KMS-11 (cell line): ENCODE measurements around the gene ZNF175.

ENCODE experiments used
- H2AFZ ChIP-seq: fragments of 200-600 bp; sonication (generic); 2 replicates; pipeline ENCODE4 v1.6.1; 2016; ENCODE audit warnings: antibody characterized with exemption, mixed run types, low read depth
- H3K27ac ChIP-seq: fragments of 200-600 bp; sonication (generic); 2 replicates; pipeline ENCODE4 v1.6.1; 2016; ENCODE audit warnings: mild to moderate bottlenecking, mixed run types
- H3K27me3 ChIP-seq: fragments of 200-600 bp; sonication (generic); 2 replicates; pipeline ENCODE4 v1.6.1; 2017; ENCODE audit warnings: mild to moderate bottlenecking, low read depth, mixed run types, moderate library complexity; ENCODE audit not compliant: insufficient read depth
- H3K36me3 ChIP-seq: fragments of 200-600 bp; sonication (generic); 2 replicates; pipeline ENCODE4 v1.6.1; 2017; ENCODE audit warnings: mild to moderate bottlenecking, mixed run types; ENCODE audit not compliant: insufficient read depth
- H3K4me1 ChIP-seq: fragments of 200-600 bp; sonication (generic); 2 replicates; pipeline ENCODE4 v1.6.1; 2016; ENCODE audit warnings: mild to moderate bottlenecking, low read depth, mixed run types; ENCODE audit not compliant: poor library complexity, severe bottlenecking
- H3K4me2 ChIP-seq: fragments of 200-600 bp; sonication (generic); 2 replicates; pipeline ENCODE4 v1.7.0; 2016; ENCODE audit warnings: mild to moderate bottlenecking, mixed run types
- H3K4me3 ChIP-seq: fragments of 200-600 bp; sonication (generic); IDR thresholded peaks from 2 replicates; pipeline ENCODE4 v1.6.1; 2017; ENCODE audit warnings: low read depth, low read length, mixed read lengths; ENCODE audit not compliant: insufficient read depth
- H3K79me2 ChIP-seq: fragments of 200-600 bp; sonication (generic); 2 replicates; pipeline ENCODE4 v1.6.1; 2016; ENCODE audit warnings: low read depth, mixed run types; ENCODE audit not compliant: insufficient read depth
- H3K9ac ChIP-seq: fragments of 200-600 bp; sonication (generic); 2 replicates; pipeline ENCODE4 v1.6.1; 2016; ENCODE audit warnings: mild to moderate bottlenecking, mixed run types
- H4K20me1 ChIP-seq: fragments of 200-600 bp; sonication (generic); 2 replicates; pipeline ENCODE4 v1.6.1; 2016; ENCODE audit warnings: mild to moderate bottlenecking, mixed run types; ENCODE audit not compliant: insufficient read depth
- TF ChIP-seq, protein P1 (sequence below): fragments of 200-600 bp; sonication (generic); conservative IDR thresholded peaks from 2 replicates; pipeline ENCODE4 v1.6.1; 2017; ENCODE audit warnings: low read depth, mild to moderate bottlenecking, antibody characterized with exemption, low read length, moderate library complexity, mixed read lengths

Gene ZNF175

DNA sequence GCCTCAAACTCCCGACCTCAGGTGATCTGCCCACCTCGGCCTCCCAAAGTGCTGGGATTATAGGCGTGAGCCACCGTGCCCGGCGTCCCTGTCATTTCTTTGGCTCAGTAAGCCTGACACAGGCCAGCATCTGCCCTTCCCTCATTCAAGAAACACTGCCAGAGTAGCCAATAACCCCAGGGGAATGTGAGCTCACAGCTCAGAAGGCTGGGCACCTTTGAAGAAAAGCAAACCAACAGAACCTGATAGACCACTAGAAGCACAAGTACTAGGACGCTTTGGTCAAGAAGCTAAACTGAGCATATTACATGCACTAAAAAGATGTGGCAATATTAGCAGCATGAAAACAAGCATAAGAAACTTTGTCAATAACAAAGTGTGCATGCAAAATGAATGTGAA, 44.9 kb downstream of the ZNF175 start:
- no peaks in the 10 kb centered on the region for H3K4me1 ChIP-seq
- H3K27ac ChIP-seq, result no peak overlapping the region
- TF ChIP-seq, protein P1, sequence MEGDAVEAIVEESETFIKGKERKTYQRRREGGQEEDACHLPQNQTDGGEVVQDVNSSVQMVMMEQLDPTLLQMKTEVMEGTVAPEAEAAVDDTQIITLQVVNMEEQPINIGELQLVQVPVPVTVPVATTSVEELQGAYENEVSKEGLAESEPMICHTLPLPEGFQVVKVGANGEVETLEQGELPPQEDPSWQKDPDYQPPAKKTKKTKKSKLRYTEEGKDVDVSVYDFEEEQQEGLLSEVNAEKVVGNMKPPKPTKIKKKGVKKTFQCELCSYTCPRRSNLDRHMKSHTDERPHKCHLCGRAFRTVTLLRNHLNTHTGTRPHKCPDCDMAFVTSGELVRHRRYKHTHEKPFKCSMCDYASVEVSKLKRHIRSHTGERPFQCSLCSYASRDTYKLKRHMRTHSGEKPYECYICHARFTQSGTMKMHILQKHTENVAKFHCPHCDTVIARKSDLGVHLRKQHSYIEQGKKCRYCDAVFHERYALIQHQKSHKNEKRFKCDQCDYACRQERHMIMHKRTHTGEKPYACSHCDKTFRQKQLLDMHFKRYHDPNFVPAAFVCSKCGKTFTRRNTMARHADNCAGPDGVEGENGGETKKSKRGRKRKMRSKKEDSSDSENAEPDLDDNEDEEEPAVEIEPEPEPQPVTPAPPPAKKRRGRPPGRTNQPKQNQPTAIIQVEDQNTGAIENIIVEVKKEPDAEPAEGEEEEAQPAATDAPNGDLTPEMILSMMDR, result no peak
- H3K27me3 ChIP-seq, result 0 out of 2 replicates have a peak, but pooled peaks cover 4% of the 10 kb centered on the region
- H3K36me3 ChIP-seq, result no peaks in the 10 kb centered on the region
- H3K4me2 ChIP-seq, result no peak overlapping the region
- H2AFZ ChIP-seq, result no peak overlapping the region
- H3K9ac ChIP-seq, result no peak overlapping the region
- no peaks in the 10 kb centered on the region for H4K20me1 ChIP-seq
- no peaks in the 10 kb centered on the region for H3K79me2 ChIP-seq
- no peak overlapping the region for H3K4me3 ChIP-seq

- no peak overlapping the region for H3K27ac ChIP-seq
- H3K4me2 ChIP-seq, result no peak overlapping the region
- H3K79me2 ChIP-seq, result no peaks in the 10 kb centered on the region
- H3K9ac ChIP-seq, result no peak overlapping the region
- H4K20me1 ChIP-seq, result no peaks in the 10 kb centered on the region
- no peak overlapping the region for H3K4me3 ChIP-seq
- no peaks in the 10 kb centered on the region for H3K4me1 ChIP-seq
- TF ChIP-seq, protein P1, result no peak
- H3K36me3 ChIP-seq, result no peaks in the 10 kb centered on the region
- no peak overlapping the region for H2AFZ ChIP-seq
- no peaks in the 10 kb centered on the region for H3K27me3 ChIP-seq
These were observed 50.1 kb downstream of the ZNF175 start for GRCh38 chr19:51621178-51621577.

GRCh38 chr19:51626675-51627074, 55.6 kb downstream of the ZNF175 start:
- H4K20me1 ChIP-seq, result no peaks in the 10 kb centered on the region
- no peak overlapping the region for H3K4me3 ChIP-seq
- no peak overlapping the region for H3K4me2 ChIP-seq
- no peak overlapping the region for H3K27ac ChIP-seq
- no peaks in the 10 kb centered on the region; the same call in 1 of the 2 replicates for H3K27me3 ChIP-seq
- H3K9ac ChIP-seq, result no peak overlapping the region
- H3K79me2 ChIP-seq, result no peaks in the 10 kb centered on the region
- no peaks in the 10 kb centered on the region for H3K4me1 ChIP-seq
- TF ChIP-seq, protein P1, result no peak
- H3K36me3 ChIP-seq, result no peaks in the 10 kb centered on the region
- no peak overlapping the region for H2AFZ ChIP-seq

DNA sequence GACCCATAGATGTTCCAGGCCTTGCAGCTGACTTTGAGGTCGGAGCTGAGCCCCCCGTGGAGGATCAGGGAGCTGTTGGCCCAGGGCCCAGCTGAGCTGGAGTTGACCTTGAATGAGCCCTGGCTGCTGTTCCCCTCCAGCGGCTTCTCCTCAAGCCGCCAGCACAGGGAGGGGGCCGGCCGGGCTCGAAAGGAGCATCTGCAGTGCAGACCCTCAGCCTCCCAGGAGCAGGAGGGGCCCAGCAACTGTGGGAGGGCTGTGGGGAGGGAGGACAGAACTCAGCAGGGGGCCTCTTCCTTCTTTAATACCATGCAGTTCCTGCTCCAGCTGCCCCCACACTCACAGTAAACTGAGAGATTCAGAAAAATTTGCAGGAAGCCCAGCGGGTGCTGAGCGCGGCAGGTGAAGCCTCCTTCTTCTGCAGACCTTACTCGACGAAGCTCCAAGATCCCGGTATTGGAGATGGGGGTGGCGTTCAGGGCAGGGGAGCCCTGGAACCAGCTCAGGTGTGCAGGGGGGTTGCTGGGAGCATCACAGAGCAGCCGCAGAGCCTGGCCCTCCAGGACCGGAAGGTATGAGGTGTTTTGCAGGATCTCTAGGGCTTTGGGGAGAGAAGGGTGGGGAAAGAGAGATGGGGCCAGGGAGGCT, 56.5 kb downstream of the ZNF175 start:
- no peaks in the 10 kb centered on the region for H4K20me1 ChIP-seq
- no peaks in the 10 kb centered on the region for H3K4me1 ChIP-seq
- TF ChIP-seq, protein P1, result no peak
- H3K9ac ChIP-seq, result no peak overlapping the region
- H2AFZ ChIP-seq, result no peak overlapping the region
- no peak overlapping the region for H3K4me3 ChIP-seq
- no peaks in the 10 kb centered on the region for H3K79me2 ChIP-seq
- no peaks in the 10 kb centered on the region; the same call in 1 of the 2 replicates for H3K27me3 ChIP-seq
- no peaks in the 10 kb centered on the region for H3K36me3 ChIP-seq
- no peak overlapping the region for H3K27ac ChIP-seq
- H3K4me2 ChIP-seq, result no peak overlapping the region
